HCT116 (cell line): Measurements from ENCODE around the gene LRRC7. TPM values are rescaled to one million over a fixed set of nuclear protein-coding genes. Genes with fewer than 3 reads are reported as not detected.

Experiments
- ATAC-seq: fragments of 200-7000 bp; cut with Tn5 transposase; 2 replicates; pipeline ENCODE4 v1.9.1; 2020; ENCODE audit warnings: mild to moderate bottlenecking, moderate library complexity
- BruUV-seq: library from RNA; stranded (reverse); fragments of 400-500 nt; replicated peaks from 2 replicates; lab custom pipeline; 2021; lab: Mats Ljungman, UMichigan
- CTCF ChIA-PET: fragments of 300-600 bp; sonication (Branson Sonifier 250); formaldehyde crosslinking; loops from one replicate; lab custom pipeline; 2021; ENCODE audit warnings: antibody characterized with exemption; lab: Charles Lee
- POLR2A ChIA-PET: fragments of 300-600, 350-600 bp; sonication (Branson Sonifier 250); formaldehyde crosslinking; loops from one replicate; lab custom pipeline; 2021; ENCODE audit warnings: antibody characterized with exemption; lab: Charles Lee
- RAD21 ChIA-PET, 2 experiments: fragments of 300-600 bp; sonication (Branson Sonifier 250); formaldehyde crosslinking; loops; one replicate each; lab custom pipeline; 2023; ENCODE audit warnings: low total read pairs in 2 of 2; ENCODE audit not compliant: uncharacterized antibody in 2 of 2, unreplicated experiment in 2 of 2, low non-redundant PET in 1 of 2; lab: Charles Lee
- DNase-seq: peaks from one replicate; pipeline ENCODE4 v3.0.0-alpha.2; 2010; ENCODE audit warnings: low read depth, low spot score
- H2AFZ ChIP-seq: fragments of 200-600 bp; shearing (Covaris generic), sonication (generic); 2 replicates; pipeline ENCODE4 v1.6.1; 2017; ENCODE audit warnings: low read depth, mixed run types, mixed read lengths, antibody characterized with exemption, low read length; ENCODE audit not compliant: poor library complexity, severe bottlenecking
- H3K27ac ChIP-seq: 2 replicates; pipeline ENCODE4 v1.5.1; 2012; ENCODE audit warnings: low read depth, low read length
- H3K27me3 ChIP-seq: fragments of 200-600 bp; sonication (generic); 2 replicates; pipeline ENCODE4 v1.6.1; 2016; ENCODE audit warnings: mixed run types, low read length, mixed read lengths; ENCODE audit not compliant: insufficient read depth
- H3K36me3 ChIP-seq, 2 experiments: fragments of 200-500 bp in 1 of 2; fragments of 200-600 bp in 1 of 2; sonication (Bioruptor generic) in 1 of 2; sonication (generic) in 1 of 2; 2 replicates each; pipeline versions ENCODE4 v1.5.1 to v1.6.1; 2014 to 2016; ENCODE audit warnings: low read length in 2 of 2, inconsistent platforms in 1 of 2, mixed read lengths in 1 of 2, mixed run types in 1 of 2; ENCODE audit not compliant: insufficient read depth in 2 of 2, control insufficient read depth in 1 of 2
- H3K4me1 ChIP-seq, 2 experiments: fragments of 200-600 bp in 1 of 2; sonication (generic) in 1 of 2; 2 replicates each; pipeline versions ENCODE4 v1.5.1 to v1.6.1; 2012 to 2017; ENCODE audit warnings: low read length in 2 of 2, inconsistent platforms in 1 of 2, mild to moderate bottlenecking in 1 of 2, mixed read lengths in 1 of 2, mixed run types in 1 of 2, moderate library complexity in 1 of 2; ENCODE audit not compliant: insufficient read depth in 2 of 2, control insufficient read depth in 1 of 2
- H3K4me2 ChIP-seq: fragments of 200-600 bp; sonication (generic); 2 replicates; pipeline ENCODE4 v1.6.1; 2017; ENCODE audit warnings: mixed run types, low read length, mixed read lengths
- H3K4me3 ChIP-seq, 2 experiments: fragments of 200-600 bp in 1 of 2; sonication (generic) in 1 of 2; replicated peaks in 1 of 2; 2 replicates each; pipeline ENCODE4 v1.5.1; 2011 to 2016; ENCODE audit warnings: low read length in 2 of 2, control low read depth in 1 of 2, low read depth in 1 of 2, mild to moderate bottlenecking in 1 of 2, mixed read lengths in 1 of 2, mixed run types in 1 of 2
- H3K79me2 ChIP-seq: fragments of 200-600 bp; sonication (generic); 2 replicates; pipeline ENCODE4 v1.6.1; 2017; ENCODE audit warnings: mild to moderate bottlenecking, mixed run types, low read length, moderate library complexity, mixed read lengths; ENCODE audit not compliant: insufficient read depth
- H3K9ac ChIP-seq: fragments of 200-600 bp; sonication (generic); 2 replicates; pipeline ENCODE4 v1.6.1; 2016; ENCODE audit warnings: low read length, mixed read lengths
- H3K9me2 ChIP-seq: fragments of 200-600 bp; sonication (generic), shearing (Covaris generic); 2 replicates; pipeline ENCODE4 v1.6.1; 2017; ENCODE audit warnings: mixed run types, mild to moderate bottlenecking, moderate library complexity; ENCODE audit not compliant: insufficient read depth
- H3K9me3 ChIP-seq, 2 experiments: fragments of 200-500 bp in 1 of 2; fragments of 200-600 bp in 1 of 2; sonication (Bioruptor generic) in 1 of 2; sonication (generic) in 1 of 2; 2 replicates each; pipeline ENCODE4 v1.6.1; 2014 to 2017; ENCODE audit warnings: low read length in 2 of 2, mixed read lengths in 2 of 2, inconsistent platforms in 1 of 2, low read depth in 1 of 2, mild to moderate bottlenecking in 1 of 2, mixed run types in 1 of 2, moderate library complexity in 1 of 2; ENCODE audit not compliant: control insufficient read depth in 1 of 2, insufficient read depth in 1 of 2
- H4K20me1 ChIP-seq: fragments of 200-600 bp; sonication (generic), shearing (Covaris generic); 2 replicates; pipeline ENCODE4 v1.6.1; 2017; ENCODE audit warnings: mixed run types, mild to moderate bottlenecking, moderate library complexity; ENCODE audit not compliant: insufficient read depth
- CEBPB ChIP-seq: IDR thresholded peaks from 2 replicates; pipeline ENCODE4 v1.6.1; 2012; ENCODE audit warnings: low read depth
- EGR1 ChIP-seq: IDR thresholded peaks from 2 replicates; pipeline ENCODE4 v1.6.1; 2012; ENCODE audit warnings: low read depth
- EZH2 ChIP-seq: fragments of 200-600 bp; sonication (generic); IDR thresholded peaks from 2 replicates; pipeline ENCODE4 v1.6.1; 2017; ENCODE audit warnings: antibody characterized with exemption, mixed run types
- EZH2phosphoT487 ChIP-seq: fragments of 200-600 bp; IDR thresholded peaks from 2 replicates; pipeline ENCODE4 v1.6.1; 2018; ENCODE audit warnings: antibody characterized with exemption, borderline replicate concordance
- FOSL1 ChIP-seq: IDR thresholded peaks from 2 replicates; pipeline ENCODE4 v1.6.1; 2012; ENCODE audit warnings: low read depth
- JUND ChIP-seq: IDR thresholded peaks from 2 replicates; pipeline ENCODE4 v1.6.1; 2012
- POLR2A ChIP-seq: IDR thresholded peaks from 2 replicates; pipeline ENCODE4 v1.7.0; 2011; ENCODE audit warnings: borderline replicate concordance; ENCODE audit not compliant: insufficient read depth, insufficient read length; ENCODE audit errors: extremely low read depth
- POLR2AphosphoS5 ChIP-seq: IDR thresholded peaks from 2 replicates; pipeline ENCODE4 v1.6.1; 2011; ENCODE audit warnings: mild to moderate bottlenecking, low read depth, low read length, moderate library complexity
- RAD21 ChIP-seq: IDR thresholded peaks from 2 replicates; pipeline ENCODE4 v1.6.1; 2012; ENCODE audit warnings: low read depth, mild to moderate bottlenecking
- SP1 ChIP-seq: IDR thresholded peaks from 2 replicates; pipeline ENCODE4 v1.6.1; 2012; ENCODE audit warnings: low read depth
- SRF ChIP-seq: IDR thresholded peaks from 2 replicates; pipeline ENCODE4 v1.6.1; 2012; ENCODE audit warnings: low read depth
- YY1 ChIP-seq: IDR thresholded peaks from 2 replicates; pipeline ENCODE4 v1.6.1; 2011; ENCODE audit warnings: low read length, low read depth, moderate library complexity, mild to moderate bottlenecking; ENCODE audit not compliant: insufficient replicate concordance; ENCODE audit errors: extremely low read depth
- ZBTB33 ChIP-seq: IDR thresholded peaks from 2 replicates; pipeline ENCODE4 v1.6.1; 2011; ENCODE audit warnings: mild to moderate bottlenecking, low read length, moderate library complexity; ENCODE audit not compliant: insufficient replicate concordance; ENCODE audit errors: extremely low read depth
- ZFX ChIP-seq: fragments of 450-650 bp; IDR thresholded peaks from 2 replicates; pipeline ENCODE4 v1.6.1; 2017
- ZNF274 ChIP-seq: fragments of 200-500 bp; sonication (Bioruptor generic); IDR thresholded peaks from 2 replicates; pipeline ENCODE4 v1.6.1; 2014; ENCODE audit warnings: mild to moderate bottlenecking, low read depth, low read length, inconsistent platforms
- intact Hi-C: fragments of 100-400 bp; cut with micrococcal nuclease; formaldehyde crosslinking; loops from 2 replicates; pipeline ENCODE4 v1.10.0; 2022
- total RNA-seq: library from RNA; stranded (reverse); gene quantifications from one replicate; pipeline ENCODE4 v1.2.1, GENCODE V29; 2021; ENCODE audit not compliant: unreplicated experiment
- TF ChIP-seq, protein P1 (sequence below): IDR thresholded peaks from 2 replicates; pipeline ENCODE4 v1.6.1; 2012
- TF ChIP-seq, protein P2 (sequence below): IDR thresholded peaks from 2 replicates; pipeline ENCODE4 v1.6.1; 2012

The LRRC7 gene
- total RNA-seq, 1 experiment from 2014 or later = not detected

- TF ChIP-seq EGR1 (no peak), EZH2 (no peak), POLR2A (no peak), JUND (no peak), SP1 (no peak), SRF (no peak), RAD21 (no peak), EZH2phosphoT487 (no peak), ZNF274 (no peak), ZBTB33 (no peak), ZFX (no peak), YY1 (no peak), POLR2AphosphoS5 (no peak), FOSL1 (no peak), CEBPB (no peak)
- TF ChIP-seq, protein P1, sequence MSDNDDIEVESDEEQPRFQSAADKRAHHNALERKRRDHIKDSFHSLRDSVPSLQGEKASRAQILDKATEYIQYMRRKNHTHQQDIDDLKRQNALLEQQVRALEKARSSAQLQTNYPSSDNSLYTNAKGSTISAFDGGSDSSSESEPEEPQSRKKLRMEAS = no peak
- TF ChIP-seq, protein P2, sequence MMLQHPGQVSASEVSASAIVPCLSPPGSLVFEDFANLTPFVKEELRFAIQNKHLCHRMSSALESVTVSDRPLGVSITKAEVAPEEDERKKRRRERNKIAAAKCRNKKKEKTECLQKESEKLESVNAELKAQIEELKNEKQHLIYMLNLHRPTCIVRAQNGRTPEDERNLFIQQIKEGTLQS = no peak
- RAD21 ChIA-PET = no interaction called here
- no peak overlapping the region for H2AFZ ChIP-seq
- no TSS peak for BruUV-seq
- no peaks in the 10 kb centered on the region for H4K20me1 ChIP-seq
- ATAC-seq = no peak
- no peak overlapping the region for H3K9ac ChIP-seq
- intact Hi-C loops = no loop called here
- no peak for DNase-seq
- H3K9me2 ChIP-seq = no peaks in the 10 kb centered on the region
- H3K27ac ChIP-seq = no peak overlapping the region
- no peaks in the 10 kb centered on the region for H3K9me3 ChIP-seq
- POLR2A ChIA-PET = interaction anchor here (1.0 kb wide), 1 partner anchor 13 kb away, joined by 3 read pairs; no protein-coding TSS in a partner anchor
- CTCF ChIA-PET = no interaction called here
- no peak overlapping the region for H3K4me2 ChIP-seq
- peaks cover 10% of the 10 kb centered on the region; the same call in 1 of the 2 replicates for H3K27me3 ChIP-seq
- H3K4me1 ChIP-seq = no peaks in the 10 kb centered on the region
- no peaks in the 10 kb centered on the region for H3K79me2 ChIP-seq
- H3K36me3 ChIP-seq = no peaks in the 10 kb centered on the region
- no peak overlapping the region for H3K4me3 ChIP-seq
Observed at GRCh38 chr1:69947837-69948236, 380.1 kb downstream of the LRRC7 start.
